Adrenal gland (tissue), 12 donors: ENCODE results near the gene AOPEP. TPM values are rescaled to one million over a fixed set of nuclear protein-coding genes. Genes with fewer than 3 reads are reported as not detected.

Experiments used
- DNase-seq, 7 donors: peaks; one replicate each; pipeline ENCODE4 v3.0.0-alpha.2; 2019 to 2020
- H3K27ac ChIP-seq, 5 donors: fragments of 200-600 bp; sonication (generic) in 4 of 5; 1 replicate in 3 of 5; 2 replicates in 2 of 5; pipeline versions ENCODE4 v1.5.1 to v1.8.0; 2016 to 2020; ENCODE audit warnings: mild to moderate bottlenecking in 1 of 5
- H3K27me3 ChIP-seq: fragments of 200-600 bp; 2 replicates; pipeline ENCODE4 v1.8.0; 2021
- H3K36me3 ChIP-seq, 2 donors: fragments of 200-600 bp; replicated peaks in 1 of 2; 1 replicate in 1 of 2; 2 replicates in 1 of 2; pipeline versions ENCODE4 v1.5.1 to v1.8.0; 2018 to 2022
- H3K4me1 ChIP-seq, 2 donors: fragments of 200-600 bp; replicated peaks in 1 of 2; 1 replicate in 1 of 2; 2 replicates in 1 of 2; pipeline versions ENCODE4 v1.5.1 to v1.8.0; 2018 to 2021
- H3K4me3 ChIP-seq, 4 donors: fragments of 200-600 bp; sonication (generic) in 3 of 4; one replicate each; pipeline ENCODE4 v1.5.1; 2016 to 2018
- H3K9me3 ChIP-seq, 3 donors: fragments of 200-600 bp; sonication (generic) in 1 of 3; replicated peaks in 1 of 3; 1 replicate in 2 of 3; 2 replicates in 1 of 3; pipeline versions ENCODE4 v1.5.1 to v1.8.0; 2016 to 2021
- CTCF ChIP-seq, 6 experiments: fragments of 450-650 bp in 4 of 6; fragments of 200-600 bp in 2 of 6; sonication (generic) in 1 of 6; IDR thresholded peaks; 1 replicate in 5 of 6; 2 replicates in 1 of 6; pipeline versions ENCODE4 v1.5.1 to v1.8.0; 2016 to 2021; ENCODE audit warnings: antibody characterized with exemption in 6 of 6, mild to moderate bottlenecking in 2 of 6, moderate library complexity in 1 of 6
- POLR2A ChIP-seq, 2 donors: fragments of 450-650 bp; IDR thresholded peaks; one replicate each; pipeline ENCODE4 v1.6.1; 2017; ENCODE audit warnings: antibody characterized with exemption in 2 of 2, mild to moderate bottlenecking in 2 of 2, moderate library complexity in 1 of 2
- WGBS, 4 donors: extraction: QIAGEN DNeasy Blood & Tissue Kit in 2 of 4; methylation state at CpG; one replicate each; pipeline versions ENCODE4 v1.1.5 to v1.1.7; 2013 to 2017; 5-methylcytosine and 5-hydroxymethylcytosine counted together
- intact Hi-C, 2 donors: fragments of 100-400 bp; cut with DNase I; formaldehyde crosslinking; loops; one replicate each; pipeline versions ENCODE4 v1.14.1 to v1.15.0; 2022 to 2023
- polyA plus RNA-seq, 3 donors: library from polyadenylated mRNA; stranded (reverse); fragments of 200-250 nt in 2 of 3; fragments of 350-450 nt in 1 of 3; fragmentation: Illumina TruSeq in 1 of 3; extraction: RNeasy Lipid Tissue Mini Kit (QIAGEN cat#74804) in 1 of 3; gene quantifications; one replicate each; pipeline ENCODE4 v1.2.3, GENCODE V29; 2013 to 2014
- total RNA-seq, 9 donors: library from RNA; depleted of rRNA in 4 of 9; stranded (reverse); fragments of >200 nt in 4 of 9; fragments of 120-200 nt in 1 of 9; fragmentation: NEBNext Ultra II Directional in 1 of 9; extraction: Animal tissue kit (Norgen Biotek cat#: 25700) in 1 of 9; gene quantifications; one replicate each; pipeline versions ENCODE4 v1.1.0 to v1.2.4, GENCODE V29; 2013 to 2023
- donor health status: healthy with polysubstance abuse.
- donor health status: Bipolar disorder and iron deficiency.
- donor health status: DM: yes; HTN: yes; CAD: no.
- donor health status: DM: no; HTN: no; CAD: no.
- donor health status: DM: no; HTN: no; CAD: no.
- donor health status: DM: yes; HTN: yes; CAD: no.

Gene AOPEP
- total and polyA plus RNA-seq, 12 donors = 31.0 to 99.6 (median 71.0) TPM

- DNase-seq = no peak
- Histone ChIP-seq H3K9me3 (no peaks in the 10 kb centered on the region), H3K4me1 (peaks cover 0 to 16% of the 10 kb centered on the region in 2 donors), H3K27me3 (no peaks in the 10 kb centered on the region), H3K4me3 (no peak overlapping the region), H3K27ac (no peak overlapping the region), H3K36me3 (peaks cover 0 to under 1% of the 10 kb centered on the region in 2 donors)
- intact Hi-C loops = no loop called here
- TF ChIP-seq CTCF (IDR thresholded peaks at IDR 0.05) (no peak), POLR2A (IDR thresholded peaks at IDR 0.05) (no peak)
- WGBS, 4 donors = 91 to 97% (median 95%) methylated on average over 11 of the region's 11 CpGs
Observed at GRCh38 chr9:95111716-95112115, 385.2 kb downstream of the AOPEP start.

- no peaks in the 10 kb centered on the region for H3K36me3 ChIP-seq
- DNase-seq = no peak
- peaks cover 0 to 8% of the 10 kb centered on the region in 2 donors for H3K4me1 ChIP-seq
- 88 to 94% (median 94%) methylated on average over 9 to 12 of the region's 12 CpGs for WGBS, 4 donors
- no peak overlapping the region for H3K27ac ChIP-seq
- H3K9me3 ChIP-seq = no peaks in the 10 kb centered on the region
- TF ChIP-seq CTCF (IDR thresholded peaks at IDR 0.05) (no peak), POLR2A (IDR thresholded peaks at IDR 0.05) (no peak)
- H3K27me3 ChIP-seq = no peaks in the 10 kb centered on the region
- intact Hi-C loops = no loop called here
- H3K4me3 ChIP-seq = no peak overlapping the region
Observed at GRCh38 chr9:95112436-95113280, 386.2 kb downstream of the AOPEP start.

GRCh38 chr9:95115104-95115503, 388.6 kb downstream of the AOPEP start:
- no peak overlapping the region for H3K27ac ChIP-seq
- H3K36me3 ChIP-seq = no peaks in the 10 kb centered on the region
- 94 to 100% (median 97%) methylated on average over 6 of the region's 6 CpGs for WGBS, 4 donors
- intact Hi-C loops = no loop called here
- no peak for DNase-seq
- H3K27me3 ChIP-seq = no peaks in the 10 kb centered on the region
- no peaks in the 10 kb centered on the region for H3K9me3 ChIP-seq
- no peak for TF ChIP-seq POLR2A (IDR thresholded peaks at IDR 0.05)
- no peak for TF ChIP-seq CTCF (IDR thresholded peaks at IDR 0.05)
- no peak overlapping the region for H3K4me3 ChIP-seq
- no peaks in the 10 kb centered on the region for H3K4me1 ChIP-seq

- Histone ChIP-seq H3K4me3 (no peak overlapping the region), H3K27ac (no peak overlapping the region), H3K36me3 (no peaks in the 10 kb centered on the region), H3K4me1 (no peaks in the 10 kb centered on the region), H3K27me3 (no peaks in the 10 kb centered on the region), H3K9me3 (no peaks in the 10 kb centered on the region)
- intact Hi-C loops = no loop called here
- WGBS, 4 donors = 85 to 92% (median 87%) methylated on average over 11 of the region's 11 CpGs
- DNase-seq = no peak
- TF ChIP-seq POLR2A (IDR thresholded peaks at IDR 0.05) (no peak), CTCF (IDR thresholded peaks at IDR 0.05) (no peak)
Observed at GRCh38 chr9:95116002-95116807, 389.7 kb downstream of the AOPEP start.
